Measurements from ENCODE around the gene SMIM41.

GRCh38 chr12:52066346-52067080 lies 13.0 kb upstream of the SMIM41 start:
- no peak for TF ChIP-seq CTCF (conservative IDR thresholded peaks at IDR 0.05)
- no peak for TF ChIP-seq ZFX (IDR thresholded peaks at IDR 0.05)
